Muscle of back (tissue), 11 donors: Measurements from ENCODE around the gene TPMT. TPM values are rescaled to one million over a fixed set of nuclear protein-coding genes. Genes with fewer than 3 reads are reported as not detected.

Experiments used
- DNase-seq, 3 donors: peaks; one replicate each; pipeline versions ENCODE4 v3.0.0 to v3.0.0-alpha.2; 2013
- polyA plus RNA-seq, 10 donors: library from polyadenylated mRNA; unstranded; fragments of 120-200 nt; gene quantifications; one replicate each; pipeline ENCODE4 v1.2.1, GENCODE V29; 2013; ENCODE audit not compliant: insufficient read length in 10 of 10

Gene TPMT
- polyA plus RNA-seq, 10 donors, result 4.5 to 7.1 (median 5.9) TPM

GRCh38 chr6:18118330-18118729 lies 36.5 kb downstream of the TPMT start:
- DNase-seq, result no peak

GRCh38 chr6:18117136-18117535 lies 37.7 kb downstream of the TPMT start:
- DNase-seq, result no peak

GRCh38 chr6:18115356-18115755 lies 39.5 kb downstream of the TPMT start:
- no peak for DNase-seq

- peak in 1 of 3 donors; percentile 9 for DNase-seq
Observed at GRCh38 chr6:18110162-18110561, 44.7 kb downstream of the TPMT start.

GRCh38 chr6:18107061-18107460 lies 47.8 kb downstream of the TPMT start:
- no peak for DNase-seq

GRCh38 chr6:18102783-18103509 lies 51.9 kb downstream of the TPMT start:
- DNase-seq, result peak in 1 of 3 donors; percentile 41

- DNase-seq, result no peak
Observed at GRCh38 chr6:18101873-18102272, 53.0 kb downstream of the TPMT start.

- no peak for DNase-seq
Observed at GRCh38 chr6:18101271-18101670, 53.6 kb downstream of the TPMT start.

- no peak for DNase-seq
Observed at GRCh38 chr6:18100296-18100695, 54.6 kb downstream of the TPMT start.

GRCh38 chr6:18099511-18099910 lies 55.4 kb downstream of the TPMT start:
- no peak for DNase-seq

GRCh38 chr6:18096423-18096822 lies 58.5 kb downstream of the TPMT start:
- DNase-seq, result no peak

GRCh38 chr6:18091382-18091781 lies 63.5 kb downstream of the TPMT start:
- DNase-seq, result no peak

GRCh38 chr6:18090349-18090786 lies 64.5 kb downstream of the TPMT start:
- DNase-seq, result no peak

- DNase-seq, result no peak
Observed at GRCh38 chr6:18088419-18089296, 66.2 kb downstream of the TPMT start.

GRCh38 chr6:18087396-18088165 lies 67.3 kb downstream of the TPMT start:
- DNase-seq, result no peak

- DNase-seq, result no peak
Observed at GRCh38 chr6:18081025-18081668, 73.7 kb downstream of the TPMT start.

GRCh38 chr6:18080544-18080943 lies 74.3 kb downstream of the TPMT start:
- DNase-seq, result no peak

- no peak for DNase-seq
Observed at GRCh38 chr6:18078866-18079265, 76.0 kb downstream of the TPMT start.
